K562 (cell line): ENCODE results near the gene WDR31. TPM values are rescaled to one million over a fixed set of nuclear protein-coding genes. Genes with fewer than 3 reads are reported as not detected.

Source experiments
- BHLHE40 ChIP-seq: IDR thresholded peaks from 2 replicates; pipeline ENCODE4 v1.6.1; 2011; ENCODE audit warnings: low read length, improper control_type of control experiment
- CSDE1 ChIP-seq, 2 experiments: fragments of 450-650 bp; IDR thresholded peaks; 2 replicates each; pipeline ENCODE4 v1.6.1; 2016; ENCODE audit warnings: mild to moderate bottlenecking in 1 of 2
- EGR1 ChIP-seq: fragments of 450-650 bp; conservative IDR thresholded peaks from 2 replicates; pipeline ENCODE4 v1.6.1; 2017; ENCODE audit warnings: mild to moderate bottlenecking
- ELF4 ChIP-seq: fragments of 450-650 bp; formaldehyde crosslinking; IDR thresholded peaks from 2 replicates; pipeline ENCODE4 v1.4.0; 2022; ENCODE audit warnings: missing genetic modification characterization
- HNRNPUL1 ChIP-seq: fragments of 200-400 bp; formaldehyde crosslinking; IDR thresholded peaks from 2 replicates; pipeline ENCODE4 v1.6.1; 2017; ENCODE audit warnings: low read length
- JUND ChIP-seq, 2 experiments: IDR thresholded peaks; 2 replicates in 1 of 2; 3 replicates in 1 of 2; pipeline ENCODE4 v1.6.1; 2011; ENCODE audit warnings: borderline replicate concordance in 2 of 2, low read depth in 2 of 2, low read length in 2 of 2, improper control_type of control experiment in 1 of 2, missing biosample characterization in 1 of 2, missing genetic modification characterization in 1 of 2, missing genetic modification reagents in 1 of 2
- MEF2A ChIP-seq: IDR thresholded peaks from 2 replicates; pipeline ENCODE4 v1.6.1; 2011; ENCODE audit warnings: low read depth, mild to moderate bottlenecking, low read length, moderate library complexity; ENCODE audit not compliant: control insufficient read depth
- NUFIP1 ChIP-seq: fragments of 450-650 bp; IDR thresholded peaks from 2 replicates; pipeline ENCODE4 v1.6.1; 2018; ENCODE audit not compliant: partially characterized antibody
- PHB ChIP-seq: fragments of 250-450 bp; sonication (Bioruptor Pico); IDR thresholded peaks from 2 replicates; pipeline ENCODE4 v1.5.0; 2021
- PYGO2 ChIP-seq: fragments of 450-650 bp; IDR thresholded peaks from 2 replicates; pipeline ENCODE4 v1.6.1; 2016; ENCODE audit warnings: mild to moderate bottlenecking, missing genetic modification characterization, moderate library complexity, missing compliant biosample characterization
- SETDB1 ChIP-seq: IDR thresholded peaks from one replicate; pipeline ENCODE4 v1.6.1; 2012; ENCODE audit warnings: low read length, control low read depth, inconsistent platforms
- SLC30A9 ChIP-seq: fragments of 250-450 bp; sonication (Bioruptor Pico); IDR thresholded peaks from 2 replicates; pipeline ENCODE4 v1.8.0; 2022; ENCODE audit warnings: mild to moderate bottlenecking, moderate library complexity
- SMAD1 ChIP-seq: fragments of 150-350 bp; IDR thresholded peaks from 2 replicates; pipeline ENCODE4 v1.6.1; 2014; ENCODE audit warnings: low read length, low read depth; ENCODE audit not compliant: partially characterized antibody
- SMARCA5 ChIP-seq: fragments of 450-650 bp; IDR thresholded peaks from 2 replicates; pipeline ENCODE4 v1.6.1; 2016
- SP2 ChIP-seq: IDR thresholded peaks from 2 replicates; pipeline ENCODE4 v1.6.1; 2011; ENCODE audit warnings: mild to moderate bottlenecking, low read depth, low read length, moderate library complexity; ENCODE audit not compliant: poor library complexity, severe bottlenecking; ENCODE audit errors: extremely low read depth
- SPI1 ChIP-seq: IDR thresholded peaks from 2 replicates; pipeline ENCODE4 v1.6.1; 2011; ENCODE audit warnings: low read depth, low read length, control low read depth, borderline replicate concordance
- TCF7 ChIP-seq: sonication (generic); IDR thresholded peaks from 2 replicates; pipeline ENCODE4 v1.6.1; 2016; ENCODE audit warnings: antibody characterized with exemption, borderline replicate concordance
- ZC3H11A ChIP-seq: IDR thresholded peaks from 2 replicates; pipeline ENCODE4 v1.6.1; 2012; ENCODE audit warnings: low read depth, low read length, improper control_type of control experiment
- ZEB2 ChIP-seq: fragments of 450-650 bp; IDR thresholded peaks from 2 replicates; pipeline ENCODE4 v1.6.1; 2016
- ZFP91 ChIP-seq: sonication (generic); formaldehyde crosslinking; IDR thresholded peaks from 2 replicates; pipeline ENCODE4 v1.8.0; 2022; ENCODE audit warnings: mild to moderate bottlenecking, missing genetic modification reagents
- ZNF121 ChIP-seq: sonication (generic); formaldehyde crosslinking; conservative IDR thresholded peaks from 2 replicates; pipeline ENCODE4 v1.8.0; 2022; ENCODE audit warnings: missing genetic modification reagents
- ZNF174 ChIP-seq: fragments of 250-450 bp; sonication (Bioruptor Pico); IDR thresholded peaks from 2 replicates; pipeline ENCODE4 v1.4.0; 2020; ENCODE audit warnings: mild to moderate bottlenecking
- ZNF766 ChIP-seq: fragments of 200-800 bp; sonication (Bioruptor generic); conservative IDR thresholded peaks from 2 replicates; pipeline ENCODE4 v1.6.1; 2016; ENCODE audit warnings: missing genetic modification characterization, missing compliant biosample characterization
- polyA plus RNA-seq, 8 experiments: library from polyadenylated mRNA; depleted of rRNA in 4 of 8; stranded (reverse) in 5 of 8; unstranded in 3 of 8; fragments of >200 nt; fragmentation: Nextera tagmentation in 2 of 8; fragmentation: Illumina TruSeq in 1 of 8; extraction: Ambion mirVana in 2 of 8; extraction: Trizol in 1 of 8; gene quantifications; 2 replicates each; pipeline versions ENCODE4 v1.2.1 to v1.2.3, GENCODE V29; 2011 to 2014; ENCODE audit warnings: inconsistent platforms in 1 of 8, missing spikeins in 1 of 8
- total RNA-seq, 7 experiments: library from RNA; depleted of rRNA in 6 of 7; stranded (reverse); fragments of >200 nt in 6 of 7; fragmentation: Illumina TruSeq in 2 of 7; extraction: Trizol in 2 of 7; gene quantifications; 2 replicates each; pipeline versions ENCODE4 v1.2.1 to v1.2.3, GENCODE V29; 2011 to 2021; ENCODE audit warnings: low replicate concordance in 1 of 7
- TF ChIP-seq, protein P1 (sequence below), 2 experiments: fragments of 450-650 bp; IDR thresholded peaks; 2 replicates each; pipeline ENCODE4 v1.6.1; 2018; ENCODE audit warnings: mild to moderate bottlenecking in 2 of 2, low read depth in 1 of 2; ENCODE audit not compliant: partially characterized antibody in 2 of 2
- TF ChIP-seq, protein P2 (sequence below): sonication (generic); formaldehyde crosslinking; IDR thresholded peaks from 2 replicates; pipeline ENCODE4 v1.8.0; 2022; ENCODE audit warnings: mild to moderate bottlenecking, low read depth, missing genetic modification reagents

WDR31 gene
- total and polyA plus RNA-seq, 9 of the 15 experiments (the other 6 are each of a cell fraction or from before 2014, with no cell fraction given), result 0.35 to 1.8 (median 0.95) TPM

- TF ChIP-seq, protein P1, sequence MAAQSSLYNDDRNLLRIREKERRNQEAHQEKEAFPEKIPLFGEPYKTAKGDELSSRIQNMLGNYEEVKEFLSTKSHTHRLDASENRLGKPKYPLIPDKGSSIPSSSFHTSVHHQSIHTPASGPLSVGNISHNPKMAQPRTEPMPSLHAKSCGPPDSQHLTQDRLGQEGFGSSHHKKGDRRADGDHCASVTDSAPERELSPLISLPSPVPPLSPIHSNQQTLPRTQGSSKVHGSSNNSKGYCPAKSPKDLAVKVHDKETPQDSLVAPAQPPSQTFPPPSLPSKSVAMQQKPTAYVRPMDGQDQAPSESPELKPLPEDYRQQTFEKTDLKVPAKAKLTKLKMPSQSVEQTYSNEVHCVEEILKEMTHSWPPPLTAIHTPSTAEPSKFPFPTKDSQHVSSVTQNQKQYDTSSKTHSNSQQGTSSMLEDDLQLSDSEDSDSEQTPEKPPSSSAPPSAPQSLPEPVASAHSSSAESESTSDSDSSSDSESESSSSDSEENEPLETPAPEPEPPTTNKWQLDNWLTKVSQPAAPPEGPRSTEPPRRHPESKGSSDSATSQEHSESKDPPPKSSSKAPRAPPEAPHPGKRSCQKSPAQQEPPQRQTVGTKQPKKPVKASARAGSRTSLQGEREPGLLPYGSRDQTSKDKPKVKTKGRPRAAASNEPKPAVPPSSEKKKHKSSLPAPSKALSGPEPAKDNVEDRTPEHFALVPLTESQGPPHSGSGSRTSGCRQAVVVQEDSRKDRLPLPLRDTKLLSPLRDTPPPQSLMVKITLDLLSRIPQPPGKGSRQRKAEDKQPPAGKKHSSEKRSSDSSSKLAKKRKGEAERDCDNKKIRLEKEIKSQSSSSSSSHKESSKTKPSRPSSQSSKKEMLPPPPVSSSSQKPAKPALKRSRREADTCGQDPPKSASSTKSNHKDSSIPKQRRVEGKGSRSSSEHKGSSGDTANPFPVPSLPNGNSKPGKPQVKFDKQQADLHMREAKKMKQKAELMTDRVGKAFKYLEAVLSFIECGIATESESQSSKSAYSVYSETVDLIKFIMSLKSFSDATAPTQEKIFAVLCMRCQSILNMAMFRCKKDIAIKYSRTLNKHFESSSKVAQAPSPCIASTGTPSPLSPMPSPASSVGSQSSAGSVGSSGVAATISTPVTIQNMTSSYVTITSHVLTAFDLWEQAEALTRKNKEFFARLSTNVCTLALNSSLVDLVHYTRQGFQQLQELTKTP (IDR thresholded peaks at IDR 0.05; ENCODE audit: low read depth in 1 of 2, partially characterized antibody in 2 of 2), result no peak
- TF ChIP-seq SMARCA5 (no peak), SLC30A9 (CRISPR knock-in tag) (no peak), ELF4 (CRISPR knock-in tag) (no peak), EGR1 (no peak), MEF2A (no peak), HNRNPUL1 (no peak), ZNF174 (CRISPR knock-in tag) (no peak), SPI1 (peak; percentile 68; the same call in 1 of the 2 replicates), SP2 (no peak), JUND (IDR thresholded peaks at IDR 0.05; ENCODE audit: borderline replicate concordance, low read depth, low read length) (peak; percentile 71), JUND (tag; IDR thresholded peaks at IDR 0.05; ENCODE audit: borderline replicate concordance, low read depth, low read length) (peak; percentile 84; the same call in 1 of the 3 replicates), NUFIP1 (no peak), ZNF766 (CRISPR knock-in tag) (0 out of 2 replicates have a peak, but pooled peaks have one; percentile 28), ZFP91 (no peak), BHLHE40 (peak; percentile 41; the same call in 1 of the 2 replicates), ZNF121 (CRISPR knock-in tag) (no peak), PHB (CRISPR knock-in tag) (no peak), TCF7 (no peak), SMAD1 (no peak), PYGO2 (tag) (no peak), CSDE1 (IDR thresholded peaks at IDR 0.05) (no peak), SETDB1 (no peak), ZC3H11A (no peak), ZEB2 (no peak)
- TF ChIP-seq, protein P2, sequence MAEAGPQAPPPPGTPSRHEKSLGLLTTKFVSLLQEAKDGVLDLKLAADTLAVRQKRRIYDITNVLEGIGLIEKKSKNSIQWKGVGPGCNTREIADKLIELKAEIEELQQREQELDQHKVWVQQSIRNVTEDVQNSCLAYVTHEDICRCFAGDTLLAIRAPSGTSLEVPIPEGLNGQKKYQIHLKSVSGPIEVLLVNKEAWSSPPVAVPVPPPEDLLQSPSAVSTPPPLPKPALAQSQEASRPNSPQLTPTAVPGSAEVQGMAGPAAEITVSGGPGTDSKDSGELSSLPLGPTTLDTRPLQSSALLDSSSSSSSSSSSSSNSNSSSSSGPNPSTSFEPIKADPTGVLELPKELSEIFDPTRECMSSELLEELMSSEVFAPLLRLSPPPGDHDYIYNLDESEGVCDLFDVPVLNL (CRISPR knock-in tag), result no peak
Observed at GRCh38 chr9:113299800-113300292, 40.2 kb downstream of the WDR31 start (continued).
